ENCODE data around the gene COMMD1. TPM values are rescaled to one million over a fixed set of nuclear protein-coding genes. Genes with fewer than 3 reads are reported as not detected.

COMMD1 gene
- total and polyA plus RNA-seq, 2 experiments from 2014 or later, result 30.5 to 71.1 TPM

GRCh38 chr2:62175728-62176127, 270.3 kb downstream of the COMMD1 start:
- Histone ChIP-seq H3K27ac (no peak overlapping the region), H4K20me1 (ENCODE audit: insufficient read depth, poor library complexity, severe bottlenecking) (no peaks in the 10 kb centered on the region), H3K9me2 (replicated peaks; ENCODE audit: insufficient read depth) (no peaks in the 10 kb centered on the region), H3K9me3 (ENCODE audit: low read depth) (no peaks in the 10 kb centered on the region), H3K4me1 (ENCODE audit: insufficient read depth) (no peaks in the 10 kb centered on the region), H3K4me3 (no peak overlapping the region), H3K27me3 (no peaks in the 10 kb centered on the region), H3K4me2 (no peak overlapping the region), H3K79me2 (no peaks in the 10 kb centered on the region), H2AFZ (no peak overlapping the region), H3K36me3 (replicated peaks; ENCODE audit: insufficient read depth, low read depth) (no peaks in the 10 kb centered on the region)
- DNase-seq (ENCODE audit: low spot score), result no peak
- TF ChIP-seq EZH2phosphoT487 (IDR thresholded peaks at IDR 0.05; ENCODE audit: low read depth, severe bottlenecking, unreplicated experiment), result no peak
- no peak for TF ChIP-seq CTCF (IDR thresholded peaks at IDR 0.05; ENCODE audit: poor library complexity)
- TF ChIP-seq EZH2 (IDR thresholded peaks at IDR 0.05; ENCODE audit: borderline replicate concordance), result no peak
- 64% methylated on average over 4 of the region's 4 CpGs for WGBS (ENCODE audit: low lambda C conversion rate, missing lambda C conversion rate)

- Histone ChIP-seq H3K9me2 (replicated peaks; ENCODE audit: insufficient read depth) (no peaks in the 10 kb centered on the region), H4K20me1 (ENCODE audit: insufficient read depth, poor library complexity, severe bottlenecking) (no peaks in the 10 kb centered on the region), H2AFZ (no peak overlapping the region), H3K79me2 (no peaks in the 10 kb centered on the region), H3K27me3 (no peaks in the 10 kb centered on the region), H3K4me3 (no peak overlapping the region), H3K4me1 (ENCODE audit: insufficient read depth) (no peaks in the 10 kb centered on the region), H3K27ac (no peak overlapping the region), H3K36me3 (replicated peaks; ENCODE audit: insufficient read depth, low read depth) (no peaks in the 10 kb centered on the region), H3K4me2 (no peak overlapping the region), H3K9me3 (ENCODE audit: low read depth) (no peaks in the 10 kb centered on the region)
- no peak for DNase-seq (ENCODE audit: low spot score)
- TF ChIP-seq EZH2phosphoT487 (IDR thresholded peaks at IDR 0.05; ENCODE audit: low read depth, severe bottlenecking, unreplicated experiment) (no peak), CTCF (IDR thresholded peaks at IDR 0.05; ENCODE audit: poor library complexity) (no peak), EZH2 (IDR thresholded peaks at IDR 0.05; ENCODE audit: borderline replicate concordance) (no peak)
Measured at GRCh38 chr2:62176801-62177200, 271.3 kb downstream of the COMMD1 start.

- Histone ChIP-seq H3K4me3 (no peak overlapping the region), H3K4me1 (ENCODE audit: insufficient read depth) (no peaks in the 10 kb centered on the region), H3K9me2 (replicated peaks; ENCODE audit: insufficient read depth) (no peaks in the 10 kb centered on the region), H4K20me1 (ENCODE audit: insufficient read depth, poor library complexity, severe bottlenecking) (no peaks in the 10 kb centered on the region), H3K9me3 (ENCODE audit: low read depth) (no peaks in the 10 kb centered on the region), H3K79me2 (no peaks in the 10 kb centered on the region), H3K4me2 (no peak overlapping the region), H3K36me3 (replicated peaks; ENCODE audit: insufficient read depth, low read depth) (no peaks in the 10 kb centered on the region), H3K27ac (no peak overlapping the region), H3K27me3 (no peaks in the 10 kb centered on the region), H2AFZ (no peak overlapping the region)
- no peak for DNase-seq (ENCODE audit: low spot score)
- TF ChIP-seq CTCF (IDR thresholded peaks at IDR 0.05; ENCODE audit: poor library complexity), result no peak
- no peak for TF ChIP-seq EZH2 (IDR thresholded peaks at IDR 0.05; ENCODE audit: borderline replicate concordance)
- no peak for TF ChIP-seq EZH2phosphoT487 (IDR thresholded peaks at IDR 0.05; ENCODE audit: low read depth, severe bottlenecking, unreplicated experiment)
- WGBS (ENCODE audit: low lambda C conversion rate, missing lambda C conversion rate), result 93% methylated on average over 4 of the region's 4 CpGs
Measured at GRCh38 chr2:62177392-62178049, 272.0 kb downstream of the COMMD1 start.

Data from hepatocyte (in vitro differentiated cells).